ENCODE results near the gene ZNF774. TPM values are rescaled to one million over a fixed set of nuclear protein-coding genes. Genes with fewer than 3 reads are reported as not detected.

The ZNF774 gene
- total RNA-seq, result 1.7 and 2.9 TPM in 2 replicates

DNA sequence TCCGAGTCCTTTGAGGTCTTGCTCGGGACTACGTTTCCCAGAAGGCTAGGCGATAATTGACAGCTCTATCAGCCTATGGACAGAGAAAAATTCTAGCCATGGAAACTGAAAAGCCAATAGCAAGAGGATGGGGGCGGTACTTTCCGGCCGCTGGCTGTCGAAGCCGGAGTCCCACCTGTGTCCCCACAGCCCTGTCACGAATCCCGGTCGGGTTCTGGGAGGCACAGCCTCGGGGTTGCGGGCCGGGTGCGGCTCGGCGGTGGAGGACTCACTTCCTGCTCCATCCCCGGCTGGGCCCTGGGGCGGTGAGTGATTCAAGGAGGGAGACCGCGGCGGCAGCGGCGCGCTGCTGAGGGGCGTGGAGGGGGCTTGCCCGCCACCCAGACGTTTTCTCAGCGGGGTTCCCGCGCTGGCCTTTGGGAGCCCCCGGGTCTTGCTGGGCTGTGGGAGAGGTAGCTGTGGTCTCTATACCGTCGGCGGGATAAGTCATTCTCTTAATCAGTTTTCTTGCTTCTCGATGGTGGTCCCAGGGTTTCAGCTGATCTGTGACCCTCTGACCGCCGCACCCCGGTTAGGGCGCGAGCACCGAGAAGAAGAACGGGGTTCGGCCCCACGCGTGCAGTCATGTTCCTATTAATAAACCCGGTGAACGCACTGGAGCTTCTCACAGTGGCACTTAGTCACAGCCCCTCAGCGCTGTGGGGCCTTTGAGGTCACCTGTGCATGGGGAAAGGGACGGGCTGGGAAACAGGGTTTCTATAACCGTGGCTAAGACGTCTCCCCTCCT, at the start of gene ZNF774:
ZNF774 (plus strand) TSS at position 178 of the 787 bp plus-strand sequence. CDS start 2,377 bp downstream, outside the sequence.

DNA sequence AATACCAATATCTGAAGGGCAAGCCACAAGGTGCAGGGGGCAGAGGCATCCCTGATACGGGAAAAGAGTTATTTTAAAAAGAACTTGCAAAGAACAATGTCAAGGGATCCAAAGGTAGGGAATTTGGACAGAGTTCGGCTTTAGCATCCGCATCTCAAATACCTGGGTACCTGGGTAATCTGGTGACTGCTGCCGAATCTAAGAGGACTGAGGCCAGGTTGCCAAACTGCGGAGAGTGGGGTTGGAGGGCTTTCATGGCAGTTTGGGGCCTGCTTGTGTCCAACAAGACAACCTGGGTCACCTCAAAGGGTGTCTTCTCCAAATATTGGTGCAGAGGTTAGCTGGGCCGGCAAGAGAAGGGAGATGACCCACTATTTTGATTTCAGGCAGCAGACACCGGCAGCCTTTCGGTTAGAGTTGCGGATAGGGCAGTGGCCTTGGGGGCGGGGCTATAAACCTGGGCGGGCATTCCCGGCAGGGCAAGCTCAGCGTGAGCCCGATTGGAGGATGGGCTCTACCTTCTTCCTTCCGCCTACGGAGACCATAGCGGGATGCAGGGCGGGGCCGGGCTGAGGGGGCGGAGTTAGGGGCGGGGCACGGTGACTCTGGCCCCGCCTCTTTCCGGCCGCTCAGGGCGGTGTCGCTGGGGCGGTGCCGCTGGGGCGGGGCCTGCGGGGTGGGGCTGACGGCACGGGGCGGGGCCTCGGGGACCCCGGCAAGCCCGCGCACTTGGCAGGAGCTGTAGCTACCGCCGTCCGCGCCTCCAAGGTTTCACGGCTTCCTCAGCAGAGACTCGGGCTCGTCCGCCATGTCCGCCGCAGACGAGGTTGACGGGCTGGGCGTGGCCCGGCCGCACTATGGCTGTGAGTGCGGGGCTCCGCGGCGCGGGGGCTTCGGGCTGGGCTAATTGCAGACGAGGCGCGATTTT, 35.7 kb downstream of the ZNF774 start, which contains the start of gene IQGAP1:
IQGAP1 (plus strand) TSS at position 709 of the 928 bp plus-strand sequence; CDS start at position 809, 100 bp downstream.

Other genes with a start within 250 kb of the ZNF774 start
- gene IDH2, start 249.8 kb upstream of the ZNF774 start, total RNA-seq, result 60.1 and 67.0 TPM in 2 replicates
- 95.7 and 141 TPM in 2 replicates for gene SEMA4B, start 151.0 kb upstream of the ZNF774 start, total RNA-seq
- gene CIB1, start 118.3 kb upstream of the ZNF774 start, total RNA-seq, result 51.6 and 59.3 TPM in 2 replicates
- gene GDPGP1, start 118.1 kb upstream of the ZNF774 start, total RNA-seq, result 4.2 and 7.5 TPM in 2 replicates
- gene TTLL13, start 102.7 kb upstream of the ZNF774 start, total RNA-seq, result 0.08 and 0.11 TPM in 2 replicates
- 52.7 and 59.6 TPM in 2 replicates for gene NGRN, start 86.6 kb upstream of the ZNF774 start, total RNA-seq
- 153 and 186 TPM in 2 replicates for gene IQGAP1, start 36.0 kb downstream of the ZNF774 start, total RNA-seq
- 9.0 and 9.2 TPM in 2 replicates for gene CRTC3, start 177.6 kb downstream of the ZNF774 start, total RNA-seq

All from hair follicular keratinocyte (primary cell).